Renal cortical epithelial cell (primary cell): ENCODE measurements around the gene ZNF664. TPM values are rescaled to one million over a fixed set of nuclear protein-coding genes. Genes with fewer than 3 reads are reported as not detected.

Source experiments
- DNase-seq: peaks from one replicate; pipeline ENCODE4 v3.0.0-alpha.2; 2011; ENCODE audit warnings: low read depth
- total RNA-seq: library from RNA; depleted of rRNA; stranded (reverse); fragments of >200 nt; gene quantifications from 2 replicates; pipeline ENCODE4 v1.2.3, GENCODE V29; 2014

Gene ZNF664
- total RNA-seq, 1 donor from 2014 or later = 106 TPM

DNA sequence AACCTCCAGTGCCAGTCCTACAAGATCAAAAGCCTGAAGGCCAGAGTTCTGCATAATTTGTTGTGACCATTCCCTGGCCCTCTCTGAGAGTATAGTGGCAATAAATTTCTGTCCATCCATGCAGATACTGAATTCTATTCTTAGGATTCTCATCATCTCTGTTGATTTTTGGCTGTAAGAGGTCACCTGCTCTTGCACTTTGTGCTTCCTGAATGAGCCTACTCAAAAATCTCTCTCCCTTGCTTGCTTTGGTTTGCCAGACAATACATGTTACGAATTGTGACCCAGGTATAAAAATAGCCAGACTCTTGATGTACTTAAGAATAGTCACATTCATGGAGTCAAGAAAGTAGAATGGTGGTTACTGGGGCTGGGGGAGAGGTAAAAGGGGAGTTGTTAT lies 16.7 kb downstream of the ZNF664 start:
- DNase-seq = no peak

DNA sequence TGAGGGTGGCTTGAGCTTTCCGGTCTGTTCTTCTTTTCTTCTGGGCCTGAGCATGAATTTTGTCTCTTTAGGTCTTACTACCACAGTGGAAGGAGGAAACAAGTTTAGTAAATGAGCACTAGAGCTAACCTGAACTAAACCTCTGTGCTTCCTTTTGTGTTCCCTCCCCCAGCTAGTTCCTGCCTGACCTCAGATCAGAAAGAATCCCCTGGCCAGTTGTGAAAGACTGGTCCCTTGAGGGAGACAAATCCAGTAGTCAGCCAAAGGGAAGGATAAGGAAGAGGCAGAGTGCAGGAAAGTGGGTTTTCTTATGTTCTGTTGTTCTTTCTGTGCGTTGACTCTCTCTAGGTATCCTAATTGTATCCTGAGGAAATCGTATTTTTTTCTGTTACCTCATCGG lies 17.5 kb downstream of the ZNF664 start:
- peak; percentile 46 for DNase-seq

DNA sequence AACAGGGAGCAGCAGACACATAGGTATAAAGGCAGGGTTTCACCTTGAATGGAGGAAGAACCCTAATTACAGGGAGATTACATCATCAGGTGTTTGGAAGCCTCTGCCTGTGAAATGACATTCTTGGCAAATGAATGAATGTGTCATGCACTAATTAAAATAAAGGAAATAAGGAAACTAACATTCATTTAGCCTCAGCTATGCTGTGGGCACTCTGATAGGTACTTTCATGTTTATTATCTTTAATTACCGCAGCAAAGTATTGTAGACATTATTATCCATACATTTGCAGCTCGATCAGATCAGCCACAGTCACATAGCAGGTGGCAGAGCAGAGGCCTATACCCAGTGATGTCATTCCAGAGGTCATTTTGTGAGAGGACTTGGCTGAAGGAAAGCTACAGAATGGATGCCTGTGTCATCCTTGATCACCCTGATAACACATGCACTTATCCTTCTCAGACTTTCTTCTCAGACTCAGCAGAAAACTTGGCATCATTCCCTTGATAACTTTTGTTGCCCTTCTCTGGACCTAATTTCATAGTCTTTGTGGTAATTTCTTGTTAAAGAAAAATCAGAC lies 18.4 kb downstream of the ZNF664 start:
- DNase-seq = peak; percentile 43

DNA sequence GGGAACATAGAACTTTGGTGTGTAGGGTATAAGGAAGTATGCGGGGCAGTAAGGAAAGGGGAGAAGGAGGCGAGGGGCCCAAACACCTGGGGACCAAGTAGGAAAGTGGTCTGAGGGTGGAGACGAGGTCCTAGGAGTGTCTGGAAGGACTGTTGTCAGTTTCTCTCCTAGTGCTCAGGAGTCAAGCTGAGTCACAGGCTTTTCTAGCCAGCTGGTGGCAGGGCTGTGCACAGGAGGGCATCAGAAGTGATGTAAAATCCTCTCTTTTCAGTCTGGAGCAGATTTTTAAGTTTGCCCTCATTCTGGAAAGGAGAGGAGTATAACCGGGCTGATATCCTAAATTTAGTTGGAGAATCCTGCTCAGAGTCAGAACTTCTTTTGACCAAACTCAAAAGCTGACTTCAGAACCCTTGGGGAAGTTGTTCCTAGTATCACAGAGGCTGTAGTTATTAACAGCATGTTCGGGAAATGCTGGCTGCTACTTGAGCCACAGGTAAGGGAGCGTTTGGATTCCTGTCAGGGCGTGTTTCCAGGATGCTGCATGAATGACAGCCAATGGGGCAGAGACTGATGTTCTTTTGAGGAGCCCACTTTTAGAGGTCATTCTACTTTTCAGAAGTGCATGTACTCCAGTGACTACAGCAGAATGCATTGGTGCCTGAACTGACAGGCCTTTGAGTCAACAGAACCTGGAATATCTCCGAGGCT lies 19.3 kb downstream of the ZNF664 start:
- no peak for DNase-seq

DNA sequence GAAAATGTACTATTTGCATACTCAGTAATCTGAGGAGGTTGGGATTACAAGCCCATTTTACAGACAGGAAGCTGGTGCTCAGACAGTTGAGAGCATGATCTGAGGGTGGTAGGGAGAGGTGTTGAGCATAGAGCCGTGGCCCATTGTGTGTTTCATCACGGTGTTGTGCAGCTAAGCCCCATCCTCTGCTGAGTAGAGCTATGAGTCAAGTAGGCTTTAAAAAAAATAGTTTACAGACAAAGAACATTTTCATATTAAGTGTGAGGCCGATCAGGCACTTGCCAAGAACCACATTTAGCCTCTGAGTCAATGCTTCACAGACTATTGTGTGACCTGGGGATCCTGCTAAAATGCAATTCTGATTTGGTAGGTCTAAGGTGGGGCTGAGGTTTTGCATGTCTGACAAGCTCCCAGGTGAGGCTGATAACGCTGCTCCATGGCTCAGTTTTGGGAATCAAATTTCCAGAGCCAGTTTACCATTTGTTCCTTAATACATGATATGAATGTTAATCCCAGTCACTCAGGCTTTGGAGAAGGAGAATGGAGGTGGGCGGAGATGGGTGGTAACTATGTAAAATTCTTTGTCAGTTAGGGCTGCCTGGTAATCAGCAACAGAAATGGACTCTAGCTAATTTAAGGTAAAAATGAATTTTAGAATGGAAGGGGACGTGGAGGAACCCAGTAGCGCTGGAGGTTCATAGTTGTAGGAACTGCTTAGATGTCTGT lies 22.2 kb downstream of the ZNF664 start:
- DNase-seq = peak; percentile 78

DNA sequence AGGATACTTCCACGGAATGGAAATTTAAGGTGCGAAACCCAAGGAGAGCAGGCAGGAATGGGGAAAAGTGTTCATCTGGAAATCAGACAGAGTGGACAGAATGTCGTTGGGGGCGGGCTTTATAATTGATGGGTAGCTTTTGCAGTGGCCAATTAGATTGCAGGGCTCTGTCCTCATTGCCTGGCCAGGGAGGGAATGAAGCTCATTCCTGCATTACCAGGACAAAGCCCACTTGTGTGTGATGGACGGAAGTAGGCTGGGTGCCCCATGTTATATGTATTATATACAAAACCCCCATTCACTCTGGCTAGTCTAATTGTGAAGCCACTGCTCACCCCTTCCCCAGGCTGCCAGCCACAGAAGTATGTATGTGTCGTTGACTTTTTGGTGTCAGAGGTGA lies 23.6 kb downstream of the ZNF664 start:
- DNase-seq = no peak

DNA sequence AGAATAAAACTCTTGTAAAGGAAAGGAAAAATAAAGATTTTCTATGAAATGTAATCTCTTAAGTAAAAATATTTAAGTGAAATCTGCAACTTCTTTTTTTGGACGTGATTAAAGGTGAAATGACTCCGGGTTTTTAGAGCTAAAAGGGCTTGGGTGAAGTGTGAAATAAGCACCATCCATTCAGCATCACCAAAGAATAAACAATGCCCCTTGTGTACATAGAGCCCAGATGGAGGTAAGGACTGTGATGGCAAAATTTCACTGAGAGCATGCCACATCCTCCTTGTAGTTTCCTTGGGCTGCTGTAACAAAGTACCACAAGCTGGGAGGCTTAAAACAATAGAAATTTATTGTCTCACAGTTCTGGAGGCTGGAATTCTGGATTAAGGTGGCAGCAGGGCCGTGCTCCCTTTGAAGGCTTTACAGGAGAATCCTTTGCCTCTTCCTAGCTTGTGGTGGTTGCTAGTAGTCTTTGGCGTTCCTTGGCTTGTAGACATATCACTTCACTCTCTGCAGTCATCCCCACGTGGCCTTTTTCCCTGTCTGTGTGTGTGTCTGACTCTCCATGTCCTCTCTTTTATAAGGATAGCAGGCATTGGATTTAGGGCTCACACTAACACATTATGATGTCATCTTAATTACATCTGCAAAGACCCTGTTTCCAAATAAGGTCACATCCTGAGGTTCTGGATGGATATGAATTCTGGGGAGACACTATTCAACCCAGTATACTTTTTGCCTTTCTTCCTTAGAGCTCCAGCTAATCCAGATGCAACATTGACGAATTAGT lies 24.2 kb downstream of the ZNF664 start:
- DNase-seq = no peak

DNA sequence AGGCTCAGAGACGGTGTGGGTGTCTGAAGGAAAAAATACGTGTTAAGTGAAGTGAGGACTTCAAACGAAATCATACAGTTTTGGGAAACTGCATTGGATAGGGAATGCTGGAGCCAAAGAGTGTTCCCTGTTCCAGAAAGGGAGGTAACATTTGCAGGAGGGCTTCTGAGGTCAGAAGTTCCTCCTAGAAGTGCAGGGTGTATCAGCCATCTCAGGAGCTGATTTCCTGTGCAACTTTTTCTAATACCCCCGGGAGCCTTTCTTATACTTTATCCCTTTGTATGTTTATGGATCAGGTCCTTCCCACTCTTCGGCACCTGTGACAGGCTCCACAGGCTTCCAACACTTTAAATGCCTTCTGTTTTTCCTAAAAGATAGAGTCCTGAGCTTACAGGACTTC lies 24.9 kb downstream of the ZNF664 start:
- no peak for DNase-seq

DNA sequence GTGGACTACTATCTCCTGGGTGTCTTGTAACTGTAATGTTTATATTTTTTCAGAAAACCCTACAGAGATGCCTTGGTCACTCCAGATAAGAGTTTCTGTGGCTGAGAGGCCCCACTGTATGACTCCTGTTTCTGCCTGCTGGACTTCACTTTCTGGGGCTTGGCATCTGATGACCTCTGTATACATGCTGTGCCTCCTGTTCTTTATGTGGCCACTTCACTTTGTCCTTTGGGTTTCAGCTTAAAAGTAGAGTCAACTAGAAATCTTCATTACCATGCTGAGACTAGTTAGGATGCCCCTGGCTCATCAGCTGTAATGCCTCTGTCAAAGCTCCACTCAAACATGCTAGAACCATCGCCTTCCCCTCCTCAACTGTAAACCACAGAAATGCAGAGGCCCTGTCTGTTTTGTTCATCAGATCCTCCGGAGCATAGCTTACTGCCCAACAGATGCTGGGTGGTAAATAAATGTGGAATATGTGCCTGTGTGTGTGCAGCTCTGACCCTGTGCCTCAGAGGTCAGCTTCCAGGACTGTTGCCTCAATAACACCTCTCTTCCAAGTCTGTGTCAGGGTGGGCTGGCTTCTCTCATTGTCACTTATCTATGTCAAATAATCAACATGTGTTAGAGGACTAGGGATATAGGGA lies 25.5 kb downstream of the ZNF664 start:
- no peak for DNase-seq

DNA sequence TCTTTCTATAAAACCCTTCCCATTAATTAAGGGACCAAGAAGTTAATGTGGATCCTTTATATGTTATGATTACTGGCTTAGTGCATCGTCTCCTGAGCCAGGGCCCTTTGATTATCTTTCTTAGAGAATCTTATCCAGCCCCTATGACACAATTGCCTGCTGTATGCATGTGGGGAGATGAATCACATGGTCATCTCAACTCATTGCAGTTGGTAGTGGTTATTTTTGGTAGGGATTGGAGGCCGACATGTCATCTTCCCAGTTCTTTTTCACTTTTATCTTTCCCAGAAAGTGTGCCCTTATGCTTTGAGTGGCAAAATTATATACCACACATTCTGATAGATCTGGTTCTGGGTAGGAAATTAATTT lies 26.0 kb downstream of the ZNF664 start:
- DNase-seq = no peak

DNA sequence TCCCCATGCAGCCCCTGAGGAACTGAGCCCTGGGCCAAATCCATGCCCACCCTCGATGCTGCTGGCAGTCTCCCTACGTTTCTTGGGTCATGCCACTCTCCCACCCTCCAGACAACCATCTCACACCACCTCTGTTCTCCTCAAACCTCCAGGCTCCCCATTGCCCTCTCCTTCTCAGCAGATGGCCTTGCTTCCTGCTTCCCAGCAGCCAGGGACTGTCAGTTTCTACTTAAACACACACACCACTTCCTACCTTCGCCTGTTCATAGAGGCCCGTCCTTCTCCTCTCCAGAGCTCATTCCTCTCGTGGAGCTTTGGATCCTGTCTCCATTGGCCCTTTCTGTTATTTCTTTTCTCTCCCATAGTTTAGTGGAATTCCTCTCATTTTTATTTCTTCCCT lies 27.1 kb downstream of the ZNF664 start:
- no peak for DNase-seq

DNA sequence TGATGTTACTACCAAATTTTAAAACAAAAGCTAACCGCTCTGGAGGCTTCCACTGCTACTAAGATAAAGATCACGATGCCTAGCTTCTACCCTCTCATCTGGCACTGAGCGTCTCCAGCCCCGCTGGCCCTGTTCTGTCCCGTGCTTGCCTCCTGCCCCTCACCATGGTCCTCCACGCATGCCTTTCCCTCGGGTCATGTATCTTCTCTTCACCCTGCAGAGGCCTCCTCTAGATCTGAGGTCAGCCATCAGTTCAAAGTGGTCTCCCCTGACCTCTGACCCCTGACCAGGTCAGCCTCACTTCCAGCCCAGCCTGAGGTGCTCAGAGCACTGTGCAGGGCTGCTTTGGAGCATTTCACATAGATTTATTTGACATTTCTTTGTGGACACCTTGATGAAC lies 28.3 kb downstream of the ZNF664 start:
- DNase-seq = no peak

DNA sequence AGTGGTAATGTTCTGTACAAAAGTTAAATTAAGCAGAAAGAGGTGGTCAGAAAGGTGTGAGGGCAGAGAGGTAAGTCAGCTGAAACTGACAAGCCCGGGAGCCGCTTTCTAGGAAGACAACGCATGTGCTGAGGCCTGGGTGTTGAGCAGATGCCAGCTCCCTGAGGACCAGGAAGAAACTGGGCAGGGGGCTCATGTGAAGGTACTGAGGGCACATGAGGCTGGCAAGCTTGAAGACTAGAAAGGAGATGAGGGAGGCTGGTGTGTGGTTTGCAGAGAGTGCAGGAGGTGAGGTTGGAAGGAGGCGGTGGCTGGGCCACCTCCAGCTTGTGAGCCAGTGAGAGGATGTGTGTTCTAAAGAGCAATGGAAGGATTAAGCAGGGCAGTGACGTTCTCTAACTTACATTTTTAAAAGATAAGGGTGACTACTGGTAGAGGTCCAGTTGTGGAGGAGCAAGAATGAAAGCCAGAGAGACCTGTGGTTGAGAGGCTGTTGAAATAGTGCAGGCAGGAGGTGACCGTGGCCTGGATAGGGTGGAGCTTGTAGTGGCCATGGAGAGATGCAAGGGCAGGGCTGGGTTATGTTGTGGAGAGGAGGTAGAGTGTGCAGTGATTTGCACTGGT lies 29.1 kb downstream of the ZNF664 start:
- DNase-seq = no peak

DNA sequence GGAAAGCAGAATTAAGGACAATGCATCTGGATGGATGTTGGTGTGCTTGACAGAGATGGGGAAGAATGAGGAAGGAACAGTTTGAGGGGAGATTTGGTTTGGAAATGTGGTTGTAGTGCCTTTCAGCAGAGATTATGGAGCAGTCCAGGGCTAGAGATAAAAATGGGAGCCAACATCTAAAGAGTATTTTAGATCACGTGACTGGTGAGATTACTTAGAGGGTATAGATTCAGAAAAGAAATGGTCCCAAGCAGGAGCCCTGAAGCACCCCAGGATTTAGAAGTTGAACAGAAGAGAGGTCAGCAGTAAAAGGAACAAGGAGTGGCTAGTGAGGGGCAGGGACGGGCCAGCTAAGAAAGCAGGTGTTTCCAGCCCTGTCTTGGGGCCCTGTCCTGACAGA lies 29.6 kb downstream of the ZNF664 start:
- no peak for DNase-seq

DNA sequence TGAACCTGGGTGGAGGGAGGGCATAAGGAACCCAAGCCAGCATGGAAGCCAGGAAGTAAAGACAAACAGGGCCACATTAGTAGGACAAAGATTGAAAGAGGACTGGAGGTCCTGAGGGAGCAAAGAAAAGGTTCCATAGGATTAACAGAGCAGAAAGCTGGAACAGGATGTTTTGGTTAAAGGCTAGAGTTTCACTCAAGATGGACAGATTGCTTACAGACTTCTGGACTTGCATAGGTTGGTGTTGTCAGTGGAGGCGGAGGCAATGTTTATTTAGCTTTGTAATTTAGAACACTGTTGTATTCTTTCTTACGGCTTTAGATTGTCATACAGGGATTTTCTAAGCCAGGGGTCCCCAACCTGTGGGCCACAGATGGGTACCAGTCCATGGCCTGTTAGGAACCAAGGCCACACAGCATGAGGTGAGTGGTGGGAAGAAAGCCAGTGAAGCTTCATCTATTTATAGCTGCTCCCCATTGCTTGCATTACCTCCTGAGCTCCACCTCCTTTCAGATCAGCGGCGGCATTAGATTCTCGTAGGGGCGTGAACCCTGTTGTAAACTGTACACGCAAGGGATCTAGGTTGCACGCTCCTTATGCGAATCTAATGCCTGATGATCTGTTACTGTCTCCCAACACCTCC lies 31.3 kb downstream of the ZNF664 start:
- no peak for DNase-seq

DNA sequence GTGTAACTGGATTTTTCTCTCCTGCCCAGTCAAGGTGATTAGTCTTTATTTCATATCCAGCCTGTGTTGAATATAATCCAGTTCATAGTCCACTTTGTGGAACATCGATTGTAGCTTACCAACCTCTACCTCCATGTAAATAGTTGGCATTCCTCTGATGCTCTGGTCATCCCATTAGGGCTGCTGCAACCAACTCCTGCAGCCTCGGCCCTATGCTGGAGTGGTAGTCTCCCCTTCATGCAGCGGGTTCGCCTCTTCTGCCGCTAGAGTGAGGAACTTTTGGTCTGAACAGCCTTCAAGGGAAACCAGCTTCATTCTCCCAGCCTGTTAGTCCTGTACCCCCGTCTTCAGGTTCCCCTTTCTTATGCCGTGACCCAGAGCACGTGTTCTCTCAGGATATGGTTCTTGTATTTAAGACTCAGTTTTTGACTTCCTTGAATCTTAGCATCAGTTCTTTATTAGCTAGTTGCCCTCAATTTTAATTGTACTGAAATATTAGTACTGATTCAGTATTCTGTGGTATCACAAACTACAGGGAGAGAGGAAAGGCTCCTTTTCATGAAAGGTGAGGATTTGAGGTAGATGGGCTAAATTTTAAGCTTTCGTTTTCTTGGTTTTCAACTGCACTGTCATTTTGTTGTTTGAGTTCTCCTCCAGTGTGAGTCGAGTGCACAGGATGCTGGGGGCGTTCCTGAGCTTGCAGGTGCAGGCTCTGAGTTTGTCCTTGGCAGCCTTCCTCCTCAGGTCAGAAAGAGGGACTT lies 33.2 kb downstream of the ZNF664 start:
- no peak for DNase-seq

DNA sequence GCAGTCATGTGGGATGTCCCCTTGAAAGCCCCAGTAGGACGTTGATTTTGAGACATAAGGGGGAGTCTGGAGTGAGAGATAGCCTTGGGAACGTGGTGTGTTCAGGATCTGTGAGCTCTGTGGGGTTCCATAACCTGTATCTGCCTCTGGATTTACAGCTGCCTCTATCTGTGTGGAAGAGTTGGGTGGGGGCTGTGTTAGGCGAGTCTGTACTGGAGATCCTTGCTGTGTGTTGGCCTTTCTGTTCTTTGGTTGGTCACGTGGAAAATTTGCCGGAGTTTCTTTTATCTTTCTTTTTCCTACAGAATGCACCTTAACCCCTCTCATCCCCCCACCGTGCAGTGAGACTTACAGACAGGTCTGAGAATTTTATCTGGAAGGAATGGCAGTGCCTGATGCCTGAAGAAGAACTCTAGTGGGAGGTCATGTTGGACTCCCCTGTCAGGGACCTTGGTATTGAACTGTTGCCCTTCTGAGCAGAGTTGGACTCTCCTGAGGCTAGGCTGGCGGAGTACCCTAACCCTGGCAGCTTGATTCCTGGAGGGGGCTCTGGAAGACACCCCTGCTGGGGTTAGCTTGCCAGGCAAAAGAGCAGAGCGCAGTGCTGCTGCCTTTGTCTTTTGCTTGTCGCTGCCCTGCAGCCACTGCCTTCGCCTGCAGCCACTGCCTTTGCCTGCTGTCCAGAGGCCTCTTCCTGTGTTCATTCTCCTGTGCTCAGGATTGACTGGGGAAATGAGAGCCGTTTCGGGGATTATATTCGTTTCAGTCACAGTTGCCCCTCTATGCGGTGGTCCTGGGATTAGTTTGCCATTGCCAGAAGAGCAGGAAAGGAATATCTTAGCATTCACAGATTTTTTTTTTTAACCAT lies 34.1 kb downstream of the ZNF664 start:
- DNase-seq = no peak

DNA sequence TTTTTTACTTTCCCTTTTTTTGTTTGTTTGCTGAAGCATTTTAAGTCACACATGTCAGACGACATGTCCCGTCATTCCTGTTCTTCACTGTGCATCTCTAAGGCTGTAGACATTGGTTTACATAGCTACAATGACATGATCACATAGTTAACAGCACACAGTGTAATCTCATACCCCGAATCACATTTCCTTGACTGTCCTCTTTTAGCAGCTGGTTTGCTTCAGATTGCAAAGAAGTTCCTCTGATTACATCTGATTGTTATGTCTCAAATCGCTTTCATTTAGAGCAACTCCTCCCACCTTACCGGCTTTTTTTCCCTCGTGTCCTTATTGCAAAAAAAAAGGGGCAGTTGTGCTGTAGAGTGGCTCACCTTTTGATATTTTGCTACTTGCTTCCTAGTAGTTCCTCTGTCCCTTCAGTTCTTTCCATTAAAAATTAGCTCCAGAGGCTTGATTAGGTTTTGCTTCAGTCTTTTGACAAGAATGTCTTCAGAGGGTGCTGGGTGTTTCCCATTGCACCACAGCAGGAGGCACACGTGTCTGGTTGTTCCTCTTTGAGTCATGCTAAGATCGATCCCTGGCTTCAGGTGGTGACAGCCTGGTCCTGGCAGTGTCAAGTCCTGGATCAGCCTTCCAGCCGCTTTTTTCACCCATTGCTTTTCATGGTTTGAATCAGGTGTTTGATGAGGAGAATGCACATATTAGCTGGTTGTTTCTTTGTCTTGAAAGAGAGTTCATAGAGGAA lies 35.0 kb downstream of the ZNF664 start:
- no peak for DNase-seq

DNA sequence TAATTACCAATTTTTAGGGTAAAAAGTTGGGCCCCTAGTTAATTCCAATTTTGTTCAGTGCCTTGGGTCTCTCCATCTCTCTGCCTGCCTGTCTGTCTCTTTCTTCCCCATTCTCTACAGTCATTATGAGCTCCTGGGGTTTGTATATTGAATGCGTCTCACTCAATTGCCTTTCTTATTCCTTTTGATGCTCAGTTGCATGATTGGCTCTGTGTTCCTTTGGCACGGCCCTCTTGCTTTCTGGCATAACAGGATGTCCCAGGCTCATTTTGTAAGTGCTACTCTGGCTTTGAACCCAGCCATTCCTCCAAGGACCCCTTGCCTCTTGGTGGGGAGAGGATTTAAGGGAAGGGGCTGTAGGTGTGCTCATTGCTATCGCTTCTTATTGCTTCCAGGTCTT lies 35.6 kb downstream of the ZNF664 start:
- no peak for DNase-seq
